Endodermal cell (in vitro differentiated cells): ENCODE data around the gene PNRC1. TPM values are rescaled to one million over a fixed set of nuclear protein-coding genes. Genes with fewer than 3 reads are reported as not detected.

Experiments
- DNase-seq: peaks from one replicate; pipeline ENCODE4 v3.0.0-alpha.2; 2017
- H3K27ac ChIP-seq: 2 replicates; pipeline ENCODE4 v1.5.1; 2013; ENCODE audit warnings: mild to moderate bottlenecking, low read depth, low read length, moderate library complexity
- H3K27me3 ChIP-seq: 2 replicates; pipeline ENCODE4 v1.6.1; 2013; ENCODE audit warnings: mild to moderate bottlenecking, low read length, moderate library complexity; ENCODE audit not compliant: insufficient read depth, control insufficient read depth, poor library complexity, severe bottlenecking
- H3K36me3 ChIP-seq: 2 replicates; pipeline ENCODE4 v1.7.0; 2013; ENCODE audit warnings: mild to moderate bottlenecking, low read length, moderate library complexity; ENCODE audit not compliant: control insufficient read depth, insufficient read depth
- H3K4me1 ChIP-seq: one replicate; pipeline ENCODE4 v1.7.0; 2013; ENCODE audit warnings: low read length; ENCODE audit not compliant: control insufficient read depth, insufficient read depth
- H3K4me3 ChIP-seq: 2 replicates; pipeline ENCODE4 v1.5.1; 2013; ENCODE audit warnings: mild to moderate bottlenecking, low read length, moderate library complexity
- H3K9ac ChIP-seq: 2 replicates; pipeline ENCODE4 v1.6.1; 2013; ENCODE audit warnings: mild to moderate bottlenecking, low read length, moderate library complexity; ENCODE audit not compliant: poor library complexity, severe bottlenecking; ENCODE audit errors: extremely low read depth
- H3K9me3 ChIP-seq: 2 replicates; pipeline ENCODE4 v1.6.1; 2013; ENCODE audit warnings: mild to moderate bottlenecking, low read length, moderate library complexity; ENCODE audit not compliant: control insufficient read depth
- H3K27ac Mint-ChIP-seq: 2 replicates; pipeline ENCODE4 v1.8.0; 2020; ENCODE audit warnings: mixed read lengths
- H3K27me3 Mint-ChIP-seq: 2 replicates; pipeline ENCODE4 v1.8.0; 2021; ENCODE audit warnings: mild to moderate bottlenecking, mixed read lengths; ENCODE audit not compliant: insufficient read depth
- H3K36me3 Mint-ChIP-seq: 2 replicates; pipeline ENCODE4 v1.8.0; 2020; ENCODE audit warnings: low read depth, mixed read lengths
- H3K4me1 Mint-ChIP-seq: 2 replicates; pipeline ENCODE4 v1.8.0; 2020; ENCODE audit warnings: mixed read lengths
- H3K4me3 Mint-ChIP-seq: 2 replicates; pipeline ENCODE4 v1.8.0; 2020; ENCODE audit warnings: mild to moderate bottlenecking, moderate library complexity, mixed read lengths
- H3K9me3 Mint-ChIP-seq: 2 replicates; pipeline ENCODE4 v1.8.0; 2020; ENCODE audit warnings: mild to moderate bottlenecking, mixed read lengths
- CTCF ChIP-seq: fragments of 200-600 bp; sonication (generic); conservative IDR thresholded peaks from 2 replicates; pipeline ENCODE4 v1.5.0; 2021; ENCODE audit warnings: antibody characterized with exemption, mild to moderate bottlenecking
- WGBS, 2 experiments: methylation state at CpG; one replicate each; pipeline versions ENCODE4 v1.1.5 to v1.1.7; 2013; ENCODE audit warnings: missing lambda C conversion rate in 2 of 2, mixed read lengths in 1 of 2; ENCODE audit not compliant: insufficient coverage in 1 of 2, insufficient read length in 1 of 2; 5-methylcytosine and 5-hydroxymethylcytosine counted together
- total RNA-seq, 2 donors: library from RNA; stranded (reverse); fragmentation: NEBNext Ultra II Directional in 1 of 2; extraction: Animal tissue kit (Norgen Biotek cat#: 25700) in 1 of 2; gene quantifications; 2 replicates in 1 of 2; 3 replicates in 1 of 2; pipeline ENCODE4 v1.2.1, GENCODE V29; 2021

PNRC1 gene
- total RNA-seq, 2 donors from 2014 or later: 105 to 118 TPM

- no peak for DNase-seq
- no peak overlapping the region for H3K4me3 Mint-ChIP-seq
- Histone ChIP-seq H3K9ac (no peak overlapping the region), H3K27me3 (no peaks in the 10 kb centered on the region), H3K4me1 (peaks cover 3% of the 10 kb centered on the region), H3K36me3 (no peaks in the 10 kb centered on the region), H3K9me3 (no peaks in the 10 kb centered on the region), H3K27ac (no peak overlapping the region), H3K4me3 (no peak overlapping the region)
- H3K36me3 Mint-ChIP-seq: no peaks in the 10 kb centered on the region
- H3K27ac Mint-ChIP-seq: no peak overlapping the region
- peaks cover 28% of the 10 kb centered on the region for H3K4me1 Mint-ChIP-seq
- no peaks in the 10 kb centered on the region for H3K9me3 Mint-ChIP-seq
- peaks cover 4% of the 10 kb centered on the region for H3K27me3 Mint-ChIP-seq
- TF ChIP-seq CTCF: no peak
- 85 to 86% methylated on average over 4 of the region's 4 CpGs for WGBS, 2 experiments
Measured at GRCh38 chr6:89045011-89045387, 35.6 kb upstream of the PNRC1 start.

GRCh38 chr6:89045576-89045975 lies 35.0 kb upstream of the PNRC1 start:
- no peak overlapping the region for H3K27ac ChIP-seq
- Mint-ChIP-seq H3K36me3 (no peaks in the 10 kb centered on the region), H3K9me3 (no peaks in the 10 kb centered on the region), H3K4me3 (no peak overlapping the region), H3K27ac (no peak overlapping the region), H3K27me3 (peaks cover 7% of the 10 kb centered on the region), H3K4me1 (peaks cover 28% of the 10 kb centered on the region)
- peaks cover 3% of the 10 kb centered on the region for H3K4me1 ChIP-seq
- no peak for TF ChIP-seq CTCF
- no peak overlapping the region for H3K4me3 ChIP-seq
- no peaks in the 10 kb centered on the region for H3K36me3 ChIP-seq
- WGBS, 2 experiments: 77 to 97% methylated on average over 3 to 5 of the region's 5 CpGs
- no peaks in the 10 kb centered on the region for H3K9me3 ChIP-seq
- no peak overlapping the region for H3K9ac ChIP-seq
- no peaks in the 10 kb centered on the region for H3K27me3 ChIP-seq
- DNase-seq: no peak

GRCh38 chr6:89047473-89047872 lies 33.1 kb upstream of the PNRC1 start:
- 73 to 90% methylated on average over 2 to 4 of the region's 4 CpGs for WGBS, 2 experiments
- H3K27me3 Mint-ChIP-seq: peaks cover 7% of the 10 kb centered on the region
- H3K9me3 ChIP-seq: no peaks in the 10 kb centered on the region

More at GRCh38 chr6:89047473-89047872, 33.1 kb upstream of the PNRC1 start:
- Mint-ChIP-seq H3K4me1 (peaks cover 28% of the 10 kb centered on the region), H3K9me3 (no peaks in the 10 kb centered on the region), H3K4me3 (no peak overlapping the region), H3K36me3 (no peaks in the 10 kb centered on the region), H3K27ac (no peak overlapping the region)
- Histone ChIP-seq H3K27ac (no peak overlapping the region), H3K4me1 (peaks cover 3% of the 10 kb centered on the region), H3K4me3 (no peak overlapping the region), H3K9ac (no peak overlapping the region), H3K27me3 (no peaks in the 10 kb centered on the region), H3K36me3 (no peaks in the 10 kb centered on the region)
- DNase-seq: no peak
- no peak for TF ChIP-seq CTCF
